ENCODE measurements around the gene STXBP5L.
"Not testable (repeated sequence)": the region's sequence is repeated elsewhere in the genome, so short reads cannot be mapped to it uniquely, and the experiment has no call there.

STXBP5L gene

DNA sequence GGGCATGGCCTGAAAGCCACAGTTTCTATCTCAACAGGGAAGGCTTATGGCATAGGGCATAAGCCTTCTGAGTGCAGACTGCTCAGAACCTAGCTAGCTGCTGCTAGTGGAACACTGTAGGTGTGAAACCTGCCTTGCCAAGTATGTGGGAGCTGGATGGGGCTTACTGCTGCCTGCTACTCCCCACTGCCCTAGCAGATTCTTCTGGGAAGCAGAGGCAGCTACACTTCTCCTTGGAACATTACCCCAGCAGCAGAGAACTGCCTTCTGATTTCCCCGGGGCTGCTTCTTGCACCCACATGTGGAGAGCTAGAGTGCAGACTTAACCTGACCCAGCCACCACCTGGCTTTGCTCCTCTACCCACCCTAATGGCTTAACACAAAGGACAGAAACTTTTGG lies 422.1 kb downstream of the STXBP5L start:
- Histone ChIP-seq H3K27me3 (no peaks in the 10 kb centered on the region), H3K4me1 (no peaks in the 10 kb centered on the region), H3K9me3 (replicated peaks in 1 of 11) (no peaks in the 10 kb centered on the region), H3K36me3 (peaks cover 0 to 16% (median 4%) of the 10 kb centered on the region in 11 experiments; a peak in 4 of 22 replicates), H3K27ac (no peak overlapping the region), H3K4me2 (no peak overlapping the region), H4K20me1 (no peaks in the 10 kb centered on the region), H3K4me3 (no peak overlapping the region), H3K9ac (no peak overlapping the region)
- TF ChIP-seq Cebpa-rat (IDR thresholded peaks at IDR 0.05) = no peak

DNA sequence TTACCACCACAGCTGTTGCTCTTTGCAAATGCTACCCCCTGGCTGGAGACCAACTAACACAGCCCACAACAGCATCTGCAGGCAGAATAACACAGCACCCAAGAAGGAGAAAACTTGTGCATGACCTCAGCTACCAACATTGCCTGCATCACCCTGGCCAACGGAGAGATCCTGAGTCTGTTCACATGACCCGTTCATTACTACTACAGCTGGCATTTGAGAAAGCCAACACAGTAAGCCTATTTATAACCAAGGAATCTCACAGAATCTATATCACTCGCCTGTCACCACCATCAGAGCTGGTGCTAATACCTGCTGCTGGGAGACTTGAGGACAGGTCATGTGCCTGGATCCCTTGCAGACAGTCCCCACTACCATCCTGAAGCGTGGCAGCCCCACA lies 422.6 kb downstream of the STXBP5L start:
- TF ChIP-seq Cebpa-rat (IDR thresholded peaks at IDR 0.05) = no peak
- Histone ChIP-seq H3K9me3 (replicated peaks in 1 of 11) (no peaks in the 10 kb centered on the region), H3K9ac (no peak overlapping the region), H3K4me3 (no peak overlapping the region), H4K20me1 (no peaks in the 10 kb centered on the region), H3K27ac (no peak overlapping the region), H3K36me3 (peaks cover 0 to 16% (median 4%) of the 10 kb centered on the region in 11 experiments; a peak in 4 of 22 replicates), H3K4me1 (no peaks in the 10 kb centered on the region), H3K4me2 (no peak overlapping the region), H3K27me3 (no peaks in the 10 kb centered on the region)

DNA sequence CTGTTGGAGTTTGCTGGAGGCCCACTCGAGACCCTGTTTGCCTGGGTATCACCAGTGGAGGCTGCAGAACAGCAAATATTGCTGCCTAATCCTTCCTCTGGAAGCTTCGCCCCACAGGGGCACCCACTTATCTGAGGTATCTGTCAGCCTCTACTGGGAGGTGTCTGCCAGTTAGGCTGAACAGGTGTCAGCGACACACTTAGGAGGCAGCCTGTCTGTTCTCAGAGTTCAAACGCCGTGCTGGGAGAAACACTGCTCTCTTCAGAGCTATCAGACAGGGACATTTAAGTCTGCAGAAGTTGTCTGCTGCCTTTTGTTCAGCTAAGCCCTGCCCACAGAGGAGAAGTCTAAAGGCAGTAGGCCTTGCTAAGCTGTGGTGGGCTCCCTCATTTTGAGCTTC lies 448.0 kb downstream of the STXBP5L start:
- H3K9me3 ChIP-seq (replicated peaks in 1 of 11) = peaks cover 0 to 38% (median 21%) of the 10 kb centered on the region in 11 experiments; a peak in 15 of 22 replicates
- H3K4me2 ChIP-seq, H3K27me3 ChIP-seq, H3K27ac ChIP-seq, H4K20me1 ChIP-seq, H3K4me3 ChIP-seq, H3K9ac ChIP-seq, H3K4me1 ChIP-seq: not testable (repeated sequence)
- H3K36me3 ChIP-seq = peaks cover 0 to 13% (median 0%) of the 10 kb centered on the region in 11 experiments; a peak in 5 of 22 replicates

DNA sequence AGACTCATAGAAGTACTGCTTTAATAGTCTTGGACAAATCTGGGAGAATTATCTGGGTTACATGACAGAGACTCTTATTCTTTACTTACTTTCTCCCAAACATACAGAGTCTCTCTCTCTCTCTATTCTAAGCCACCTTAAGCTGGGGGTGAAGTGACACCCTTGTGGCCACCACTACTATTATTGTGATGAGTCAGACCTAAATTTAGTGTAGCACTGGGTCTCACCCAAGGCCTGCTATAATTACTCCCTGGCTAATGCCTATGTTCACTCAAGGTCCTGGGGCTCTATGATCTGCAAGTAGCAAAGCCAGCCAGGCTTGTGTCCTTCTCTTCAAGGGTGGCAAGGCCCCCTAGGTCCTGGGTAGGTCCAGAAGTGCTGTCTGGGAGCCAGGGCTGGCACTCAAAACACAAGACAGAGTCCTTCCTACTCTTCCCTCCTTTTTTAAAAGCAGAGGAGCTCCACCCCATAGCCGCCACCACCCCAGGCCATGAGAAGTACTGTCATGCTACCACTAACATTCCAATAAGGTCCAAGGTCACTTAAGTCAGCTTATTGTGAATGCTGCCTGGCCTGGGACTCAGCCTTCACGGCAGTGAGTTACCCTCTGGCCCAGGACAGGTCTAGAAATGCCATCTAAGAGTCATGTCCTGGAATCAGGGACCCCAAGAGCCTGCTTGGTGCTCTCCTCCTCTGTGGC lies 454.2 kb downstream of the STXBP5L start:
- Histone ChIP-seq H3K27me3 (no peaks in the 10 kb centered on the region), H3K4me1 (no peaks in the 10 kb centered on the region), H3K36me3 (no peaks in the 10 kb centered on the region), H3K9me3 (replicated peaks in 1 of 11) (peaks cover 0 to 8% (median 0%) of the 10 kb centered on the region in 11 experiments; a peak in 5 of 22 replicates), H3K4me3 (no peak overlapping the region), H4K20me1 (no peaks in the 10 kb centered on the region), H3K27ac (no peak overlapping the region), H3K4me2 (no peak overlapping the region), H3K9ac (no peak overlapping the region)
- TF ChIP-seq Cebpa-rat (IDR thresholded peaks at IDR 0.05) = no peak

DNA sequence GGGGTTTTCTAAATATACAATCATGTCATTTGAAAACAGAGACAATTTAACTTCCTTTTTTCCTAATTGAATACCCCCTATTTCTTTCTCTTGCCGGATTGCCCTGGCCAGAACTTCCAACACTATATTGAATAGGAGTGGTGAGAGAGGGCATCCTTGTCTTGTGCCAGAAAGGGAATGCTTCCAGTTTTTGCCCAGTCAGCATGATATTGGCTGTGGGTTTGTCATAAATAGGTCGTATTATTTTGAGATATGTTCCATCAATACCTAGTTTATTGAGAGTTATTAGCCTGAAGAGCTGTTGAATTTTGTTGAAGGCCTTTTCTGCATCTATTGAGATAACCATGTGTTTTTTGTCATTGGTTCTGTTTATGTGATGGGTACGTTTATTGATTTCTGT lies 480.3 kb downstream of the STXBP5L start:
- not testable (repeated sequence) for H3K9ac ChIP-seq; H3K36me3 ChIP-seq; H4K20me1 ChIP-seq; H3K4me3 ChIP-seq; H3K4me2 ChIP-seq; H3K4me1 ChIP-seq; H3K27me3 ChIP-seq; H3K9me3 ChIP-seq (replicated peaks in 1 of 11); H3K27ac ChIP-seq

DNA sequence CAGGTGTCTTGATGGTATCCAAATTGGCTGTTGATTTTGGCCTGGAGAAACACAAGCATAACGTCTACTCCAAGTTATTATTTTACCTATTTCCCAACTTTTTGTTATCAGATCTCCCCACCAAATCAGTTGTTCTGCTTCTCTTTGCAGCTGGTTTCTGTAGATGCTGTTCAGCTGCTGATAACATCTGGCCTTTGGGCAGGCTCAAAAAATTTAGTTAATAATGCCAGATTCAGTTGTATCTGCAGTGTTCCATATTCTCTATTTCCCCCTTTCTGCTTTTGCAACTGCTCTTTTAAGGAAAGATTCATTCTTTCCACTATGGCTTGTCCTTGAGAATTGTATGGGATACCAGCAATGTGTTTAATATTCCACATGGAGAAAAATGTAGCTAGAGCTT lies 488.0 kb downstream of the STXBP5L start:
- not testable (repeated sequence) for H3K4me2 ChIP-seq, H3K36me3 ChIP-seq, H3K4me1 ChIP-seq, H4K20me1 ChIP-seq, H3K27me3 ChIP-seq, H3K4me3 ChIP-seq, H3K27ac ChIP-seq, H3K9ac ChIP-seq
- H3K9me3 ChIP-seq (replicated peaks in 1 of 11) = peaks cover 0 to 19% (median 6%) of the 10 kb centered on the region in 11 experiments; a peak in 6 of 22 replicates

DNA sequence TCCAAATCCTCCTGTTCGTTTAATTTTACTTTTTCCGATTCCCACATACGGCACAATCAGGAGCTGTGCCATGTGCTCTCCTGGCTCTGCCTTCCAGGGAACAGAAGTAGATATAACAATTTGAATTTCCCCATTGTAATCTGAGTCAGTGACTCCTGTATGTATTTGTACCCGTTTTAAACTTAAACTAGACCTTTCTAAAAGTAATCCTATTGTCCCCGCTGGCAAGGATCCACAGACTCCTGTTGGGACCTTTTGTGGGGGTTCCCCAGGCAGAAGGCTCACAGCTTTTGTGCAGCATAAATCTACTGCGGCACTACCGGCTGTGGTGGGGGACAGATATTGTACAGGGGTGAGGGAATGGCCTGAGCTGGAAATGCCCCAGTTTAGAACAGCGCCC lies 490.0 kb downstream of the STXBP5L start:
- not testable (repeated sequence) for H4K20me1 ChIP-seq, H3K27ac ChIP-seq

DNA sequence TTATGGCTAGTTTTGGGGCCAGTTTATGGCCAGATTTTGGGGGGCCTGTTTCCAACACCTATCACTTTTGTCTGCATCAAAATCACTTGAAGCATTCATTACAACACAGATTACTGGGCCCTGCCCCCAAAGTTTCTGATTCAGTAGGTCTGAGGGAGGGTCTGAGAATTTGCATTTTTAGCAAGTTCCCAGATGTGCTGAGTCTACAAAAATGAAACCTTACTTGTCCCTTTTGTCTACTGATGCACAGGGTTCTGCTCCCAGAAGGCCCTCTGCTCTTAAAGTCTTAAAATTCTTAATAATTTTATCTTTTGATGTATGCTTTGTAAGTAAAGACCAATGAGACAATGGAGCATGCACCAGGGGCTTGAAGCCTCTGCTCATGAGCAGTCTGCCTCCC lies 491.8 kb downstream of the STXBP5L start:
- H3K9me3 ChIP-seq (replicated peaks in 1 of 11) = peaks cover 0 to 9% (median 0%) of the 10 kb centered on the region in 11 experiments; a peak in 2 of 22 replicates
- no peak overlapping the region for H3K27ac ChIP-seq
- no peak for TF ChIP-seq Cebpa-rat (IDR thresholded peaks at IDR 0.05)
- H3K36me3 ChIP-seq = no peaks in the 10 kb centered on the region
- H3K4me2 ChIP-seq = no peak overlapping the region
- H3K9ac ChIP-seq = no peak overlapping the region
- no peak overlapping the region for H3K4me3 ChIP-seq
- no peaks in the 10 kb centered on the region for H3K4me1 ChIP-seq
- no peaks in the 10 kb centered on the region for H4K20me1 ChIP-seq
- H3K27me3 ChIP-seq = no peaks in the 10 kb centered on the region

More for the DNA sequence above, 490.0 kb downstream of the STXBP5L start:
- not testable (repeated sequence) for H3K9ac ChIP-seq, H3K36me3 ChIP-seq, H3K4me3 ChIP-seq, H3K27me3 ChIP-seq, H3K4me1 ChIP-seq, H3K4me2 ChIP-seq
- peaks cover 0 to 13% (median 0%) of the 10 kb centered on the region in 11 experiments; a peak in 5 of 22 replicates for H3K9me3 ChIP-seq (replicated peaks in 1 of 11)

DNA sequence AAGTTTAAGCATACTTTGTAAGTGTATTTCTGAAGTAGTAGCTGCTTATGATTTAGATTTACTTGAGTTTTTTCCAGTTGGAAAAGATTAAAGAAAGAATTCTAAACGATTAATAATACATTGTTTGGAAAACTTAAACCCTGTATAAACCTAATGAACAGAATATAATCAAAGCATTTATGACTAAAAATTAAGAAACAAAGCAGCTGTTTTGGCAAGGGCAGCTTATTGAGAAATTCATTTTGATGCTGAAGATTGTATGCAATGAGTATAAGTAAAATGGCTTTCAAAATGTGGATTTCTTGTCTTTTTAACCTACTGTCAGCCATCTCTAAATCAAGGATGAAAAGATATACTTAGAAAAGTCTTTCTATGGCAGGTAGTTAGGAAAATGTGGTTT lies 497.6 kb downstream of the STXBP5L start:
- no peak overlapping the region for H3K4me2 ChIP-seq

DNA sequence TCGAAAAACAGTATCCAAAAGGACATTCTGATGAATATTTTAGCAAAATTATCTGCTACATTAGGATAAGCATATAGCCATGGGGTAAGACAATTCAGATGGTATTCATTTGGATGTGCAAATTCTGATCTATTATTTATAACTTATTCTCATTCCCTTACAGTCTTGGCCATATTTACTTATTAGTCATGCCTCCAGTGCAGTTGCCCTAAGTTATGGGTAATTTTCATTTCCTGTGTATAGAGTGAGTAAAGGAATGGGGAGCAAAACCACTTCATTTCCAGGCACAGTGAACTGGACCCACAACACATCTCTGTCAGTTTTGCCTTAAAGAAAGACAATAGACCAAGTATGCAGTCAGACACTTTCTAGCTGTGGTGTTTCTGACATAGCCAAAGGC lies 503.5 kb downstream of the STXBP5L start:
- Histone ChIP-seq H3K36me3 (0 out of 22 replicates have a peak, but pooled peaks cover 0 to 4% (median 0%) of the 10 kb centered on the region in 11 experiments), H3K27ac (no peak overlapping the region), H3K4me2 (no peak overlapping the region), H3K4me1 (peaks cover 0 to 9% (median 0%) of the 10 kb centered on the region in 10 experiments; a peak in 1 of 20 replicates), H3K9me3 (replicated peaks in 1 of 11) (no peaks in the 10 kb centered on the region), H3K9ac (no peak overlapping the region), H3K27me3 (no peaks in the 10 kb centered on the region), H4K20me1 (no peaks in the 10 kb centered on the region), H3K4me3 (no peak overlapping the region)
- TF ChIP-seq Cebpa-rat (IDR thresholded peaks at IDR 0.05) = no peak

More for the DNA sequence above, 497.6 kb downstream of the STXBP5L start:
- no peak overlapping the region for H3K4me3 ChIP-seq
- no peaks in the 10 kb centered on the region for H4K20me1 ChIP-seq
- H3K9me3 ChIP-seq (replicated peaks in 1 of 11) = no peaks in the 10 kb centered on the region
- no peaks in the 10 kb centered on the region for H3K4me1 ChIP-seq
- no peak overlapping the region for H3K27ac ChIP-seq
- H3K9ac ChIP-seq = no peak overlapping the region
- 0 out of 22 replicates have a peak, but pooled peaks cover 0 to 4% (median 0%) of the 10 kb centered on the region in 11 experiments for H3K36me3 ChIP-seq
- no peaks in the 10 kb centered on the region for H3K27me3 ChIP-seq
- no peak for TF ChIP-seq Cebpa-rat (IDR thresholded peaks at IDR 0.05)

All from BLaER1 treated with 17β-estradiol and CSF1 and Interleukin-3, amounts not matched to agents 10 nM and 100 nM (cell line).